ENCODE results near the gene ADIG.

ADIG gene

DNA sequence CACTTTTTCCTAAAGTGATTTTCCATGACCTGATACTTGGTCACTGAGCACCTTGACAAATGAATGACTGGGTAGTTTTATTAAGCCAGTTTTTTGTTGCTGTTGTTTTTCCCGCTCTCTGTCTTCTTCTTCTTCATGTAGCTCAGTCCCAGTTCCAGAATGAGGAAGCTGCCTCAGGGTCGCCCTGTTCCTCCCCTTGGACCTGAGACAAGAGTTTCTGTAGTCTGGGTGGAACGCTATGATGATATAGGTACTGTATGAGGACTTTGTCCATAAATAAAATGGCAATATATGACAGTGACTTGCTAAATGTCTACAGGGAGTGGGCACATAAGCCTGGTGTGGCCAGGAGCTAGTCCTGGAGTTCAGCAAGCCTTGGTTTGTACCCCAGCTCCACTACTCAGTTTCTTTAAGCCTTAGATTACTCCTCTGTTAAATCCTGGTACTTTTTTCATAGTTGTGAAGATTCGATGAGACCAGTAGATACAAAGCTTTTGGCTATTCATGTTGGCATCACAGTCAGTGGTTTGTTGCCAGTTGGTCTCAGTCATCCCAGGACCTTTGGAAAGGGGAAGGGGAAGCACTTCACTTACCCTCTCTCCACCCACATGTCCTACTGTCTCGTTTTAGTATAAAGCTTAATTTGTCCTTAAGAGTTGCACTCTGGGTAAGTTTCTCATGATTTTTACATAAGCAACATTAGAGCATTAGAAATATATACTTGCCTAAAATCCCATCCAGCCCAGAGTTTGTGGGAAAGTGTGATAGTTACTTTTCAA, 11.1 kb upstream of the ADIG start:
- TF ChIP-seq, protein P1, sequence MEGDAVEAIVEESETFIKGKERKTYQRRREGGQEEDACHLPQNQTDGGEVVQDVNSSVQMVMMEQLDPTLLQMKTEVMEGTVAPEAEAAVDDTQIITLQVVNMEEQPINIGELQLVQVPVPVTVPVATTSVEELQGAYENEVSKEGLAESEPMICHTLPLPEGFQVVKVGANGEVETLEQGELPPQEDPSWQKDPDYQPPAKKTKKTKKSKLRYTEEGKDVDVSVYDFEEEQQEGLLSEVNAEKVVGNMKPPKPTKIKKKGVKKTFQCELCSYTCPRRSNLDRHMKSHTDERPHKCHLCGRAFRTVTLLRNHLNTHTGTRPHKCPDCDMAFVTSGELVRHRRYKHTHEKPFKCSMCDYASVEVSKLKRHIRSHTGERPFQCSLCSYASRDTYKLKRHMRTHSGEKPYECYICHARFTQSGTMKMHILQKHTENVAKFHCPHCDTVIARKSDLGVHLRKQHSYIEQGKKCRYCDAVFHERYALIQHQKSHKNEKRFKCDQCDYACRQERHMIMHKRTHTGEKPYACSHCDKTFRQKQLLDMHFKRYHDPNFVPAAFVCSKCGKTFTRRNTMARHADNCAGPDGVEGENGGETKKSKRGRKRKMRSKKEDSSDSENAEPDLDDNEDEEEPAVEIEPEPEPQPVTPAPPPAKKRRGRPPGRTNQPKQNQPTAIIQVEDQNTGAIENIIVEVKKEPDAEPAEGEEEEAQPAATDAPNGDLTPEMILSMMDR (IDR thresholded peaks at IDR 0.05; ENCODE audit: insufficient read depth, missing control alignments): no peak
- no peak for DNase-seq (ENCODE audit: insufficient read length, low spot score)
- FAIRE-seq: no peak

DNA sequence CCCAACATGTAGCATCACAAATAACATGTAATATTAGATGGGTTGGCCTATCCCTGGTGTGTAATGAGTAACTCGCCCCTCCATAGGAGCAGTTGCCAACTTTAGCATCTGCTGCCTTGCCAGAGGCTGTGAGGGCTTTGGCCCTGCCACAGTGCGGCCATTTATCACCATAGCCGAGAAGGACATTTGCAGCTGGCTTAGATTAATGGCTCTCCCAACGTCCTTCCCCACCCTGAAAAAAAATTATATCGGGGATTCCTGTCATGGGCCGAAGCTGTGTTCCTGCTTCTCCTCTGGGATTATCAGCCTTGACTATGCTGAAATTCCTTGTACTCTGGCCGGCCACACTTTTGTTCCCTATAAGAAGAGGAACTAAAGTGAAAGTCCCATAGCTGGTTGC, 7.6 kb upstream of the ADIG start:
- TF ChIP-seq, protein P1 (IDR thresholded peaks at IDR 0.05; ENCODE audit: insufficient read depth, missing control alignments): no peak
- FAIRE-seq: no peak
- no peak for DNase-seq (ENCODE audit: insufficient read length, low spot score)

DNA sequence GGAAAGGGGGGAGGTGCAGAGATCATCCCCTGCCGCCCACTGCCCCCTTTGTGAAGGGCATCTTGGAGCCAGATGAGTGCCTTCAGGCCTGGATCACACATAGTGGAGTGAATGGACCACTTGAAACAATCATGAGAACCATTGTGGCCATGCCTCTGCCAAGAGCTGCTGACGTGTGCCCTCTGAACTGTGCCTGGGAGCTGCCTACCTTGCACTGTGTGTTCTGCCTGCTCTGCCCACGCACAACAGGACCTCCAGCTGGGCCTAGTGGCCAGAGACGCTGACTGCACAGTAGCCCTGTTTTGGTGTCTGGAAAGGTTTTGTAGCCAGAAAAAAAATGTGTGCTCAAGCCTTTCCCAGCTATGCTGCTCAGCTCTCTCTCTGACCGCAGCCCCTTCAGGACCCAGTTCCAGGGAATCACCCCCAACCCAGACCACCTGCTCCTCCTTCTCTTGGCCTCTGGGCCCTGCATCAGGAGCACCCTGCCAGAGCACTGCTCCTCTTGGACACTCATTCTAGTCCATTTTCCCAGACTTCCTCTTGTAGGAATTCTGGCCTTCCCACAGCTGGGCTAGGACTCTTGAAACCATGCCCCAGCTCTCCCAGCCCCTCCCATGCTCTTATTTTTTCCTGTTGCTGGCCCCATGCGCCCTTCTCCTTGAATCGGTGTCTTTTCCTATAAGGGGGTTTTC, 1.6 kb upstream of the ADIG start:
- DNase-seq (ENCODE audit: insufficient read length, low spot score) (no peak), FAIRE-seq (no peak)
- TF ChIP-seq, protein P1 (IDR thresholded peaks at IDR 0.05; ENCODE audit: insufficient read depth, missing control alignments): no peak

DNA sequence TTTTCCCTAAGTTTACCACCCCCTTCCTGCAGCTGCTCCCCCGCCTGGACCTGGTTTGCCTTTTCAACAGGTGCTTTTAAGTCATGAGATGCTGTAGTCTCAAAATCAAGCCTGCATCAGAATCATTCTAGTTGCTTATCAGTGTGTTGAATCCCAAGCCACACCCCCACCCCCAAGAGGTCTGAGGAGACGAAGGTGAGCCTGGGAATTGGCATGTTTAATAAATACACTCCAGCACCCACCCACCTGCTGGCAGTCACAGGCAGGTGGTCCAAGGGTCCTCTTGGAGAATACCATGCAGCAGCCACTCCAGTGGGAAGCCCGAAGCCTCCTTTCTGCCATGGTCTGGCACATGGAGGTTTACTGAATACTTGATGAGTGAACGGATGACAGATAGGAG, 1.1 kb upstream of the ADIG start:
- DNase-seq (ENCODE audit: insufficient read length, low spot score) (no peak), FAIRE-seq (no peak)

DNA sequence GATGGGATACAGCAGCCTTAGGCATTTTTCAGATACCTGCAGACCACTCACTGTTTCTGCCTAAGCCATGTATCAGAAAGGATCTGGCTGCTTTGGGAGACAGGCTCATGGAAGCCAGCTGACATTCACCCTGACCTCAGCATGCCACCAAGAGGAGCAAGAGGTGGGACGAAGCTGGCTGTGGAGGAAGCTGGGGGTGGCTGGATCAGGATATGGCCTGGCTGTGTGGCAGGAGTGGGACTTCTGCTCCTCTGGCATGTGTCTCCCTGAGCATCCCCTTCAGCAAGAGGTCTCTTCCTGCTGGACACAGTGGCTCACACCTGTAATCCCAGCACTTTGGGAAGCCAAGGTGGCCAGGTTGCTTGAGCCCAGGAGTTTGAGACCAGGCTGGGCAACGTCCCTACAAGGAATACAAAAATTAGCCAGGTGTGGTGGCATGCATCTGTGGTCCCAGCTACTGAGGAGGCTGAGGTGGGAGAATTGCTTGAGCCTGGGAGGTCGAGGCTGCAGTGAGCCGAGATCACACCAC, 897 bp downstream of the ADIG start:
- no peak for FAIRE-seq
- TF ChIP-seq, protein P1 (IDR thresholded peaks at IDR 0.05; ENCODE audit: insufficient read depth, missing control alignments): no peak
- DNase-seq (ENCODE audit: insufficient read length, low spot score): no peak

More for the DNA sequence above, 1.1 kb upstream of the ADIG start:
- TF ChIP-seq, protein P1 (IDR thresholded peaks at IDR 0.05; ENCODE audit: insufficient read depth, missing control alignments): no peak

DNA sequence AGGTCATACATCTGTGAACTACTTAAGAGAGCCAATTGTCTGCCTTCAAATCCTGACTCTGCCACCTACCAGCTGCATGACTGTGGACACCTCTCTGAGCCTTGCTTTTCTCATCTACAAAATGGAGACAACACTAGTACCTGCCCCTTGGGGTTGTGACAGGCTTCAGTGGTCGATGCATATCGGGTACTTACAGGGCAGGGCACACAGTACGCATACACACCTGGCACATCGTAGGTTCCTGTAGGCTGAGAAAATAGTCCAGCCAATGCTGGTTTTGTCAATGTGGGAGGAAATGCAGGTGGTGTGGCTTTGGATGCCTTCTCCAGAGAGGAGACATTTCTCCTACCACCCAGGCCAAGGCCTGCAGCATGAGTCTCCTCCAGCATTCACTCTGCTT, 2.3 kb downstream of the ADIG start:
- no peak for FAIRE-seq
- TF ChIP-seq, protein P1 (IDR thresholded peaks at IDR 0.05; ENCODE audit: insufficient read depth, missing control alignments): no peak

More for the DNA sequence above, 2.3 kb downstream of the ADIG start:
- no peak for DNase-seq (ENCODE audit: insufficient read length, low spot score)

All from D721Med (cell line).